GM20000 (cell line): ENCODE data around the gene ARRB1.

ENCODE experiments used
- DNase-seq: peaks from one replicate; pipeline ENCODE4 v3.0.0; 2012; ENCODE audit warnings: low spot score
- TF ChIP-seq, protein P1 (sequence below): IDR thresholded peaks from 2 replicates; pipeline ENCODE4 v1.5.1; 2012; ENCODE audit warnings: mild to moderate bottlenecking, control low read depth; ENCODE audit errors: extremely low read depth, missing control alignments

ARRB1 gene

GRCh38 chr11:75273411-75274391 lies 77.8 kb downstream of the ARRB1 start:
- TF ChIP-seq, protein P1, sequence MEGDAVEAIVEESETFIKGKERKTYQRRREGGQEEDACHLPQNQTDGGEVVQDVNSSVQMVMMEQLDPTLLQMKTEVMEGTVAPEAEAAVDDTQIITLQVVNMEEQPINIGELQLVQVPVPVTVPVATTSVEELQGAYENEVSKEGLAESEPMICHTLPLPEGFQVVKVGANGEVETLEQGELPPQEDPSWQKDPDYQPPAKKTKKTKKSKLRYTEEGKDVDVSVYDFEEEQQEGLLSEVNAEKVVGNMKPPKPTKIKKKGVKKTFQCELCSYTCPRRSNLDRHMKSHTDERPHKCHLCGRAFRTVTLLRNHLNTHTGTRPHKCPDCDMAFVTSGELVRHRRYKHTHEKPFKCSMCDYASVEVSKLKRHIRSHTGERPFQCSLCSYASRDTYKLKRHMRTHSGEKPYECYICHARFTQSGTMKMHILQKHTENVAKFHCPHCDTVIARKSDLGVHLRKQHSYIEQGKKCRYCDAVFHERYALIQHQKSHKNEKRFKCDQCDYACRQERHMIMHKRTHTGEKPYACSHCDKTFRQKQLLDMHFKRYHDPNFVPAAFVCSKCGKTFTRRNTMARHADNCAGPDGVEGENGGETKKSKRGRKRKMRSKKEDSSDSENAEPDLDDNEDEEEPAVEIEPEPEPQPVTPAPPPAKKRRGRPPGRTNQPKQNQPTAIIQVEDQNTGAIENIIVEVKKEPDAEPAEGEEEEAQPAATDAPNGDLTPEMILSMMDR: no peak
- DNase-seq: no peak

GRCh38 chr11:75272821-75273301 lies 78.6 kb downstream of the ARRB1 start:
- no peak for DNase-seq
- TF ChIP-seq, protein P1: no peak

- TF ChIP-seq, protein P1: no peak
- DNase-seq: no peak
Measured at GRCh38 chr11:75272391-75272790, 79.1 kb downstream of the ARRB1 start.

- TF ChIP-seq, protein P1: no peak
- DNase-seq: no peak
Measured at GRCh38 chr11:75271730-75272129, 79.7 kb downstream of the ARRB1 start.

DNA sequence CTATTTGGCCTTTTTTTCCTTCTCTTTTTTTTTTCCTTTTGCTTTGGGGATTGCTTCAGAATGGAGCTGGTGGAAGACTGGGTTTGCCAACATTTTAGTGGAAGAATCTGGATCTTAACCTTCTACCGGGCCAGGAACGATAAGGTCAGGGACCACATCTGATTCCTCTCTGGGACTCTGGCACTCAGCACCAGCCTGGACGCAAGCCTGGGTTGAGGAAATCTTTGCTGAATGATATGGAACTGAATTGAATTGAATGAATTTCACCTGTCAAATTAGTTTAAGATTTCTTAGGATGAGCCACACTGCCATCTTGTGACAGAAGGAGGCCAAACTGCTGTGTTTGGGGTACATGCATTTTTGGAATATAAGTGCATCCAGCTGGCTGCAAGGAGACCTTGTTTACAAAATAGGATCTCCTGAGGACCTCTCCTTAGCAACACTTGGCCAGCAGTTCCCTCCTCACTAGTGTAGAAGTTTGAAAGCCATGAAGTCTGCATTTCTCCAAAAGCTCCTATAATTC lies 80.5 kb downstream of the ARRB1 start:
- DNase-seq: no peak
- TF ChIP-seq, protein P1: no peak

DNA sequence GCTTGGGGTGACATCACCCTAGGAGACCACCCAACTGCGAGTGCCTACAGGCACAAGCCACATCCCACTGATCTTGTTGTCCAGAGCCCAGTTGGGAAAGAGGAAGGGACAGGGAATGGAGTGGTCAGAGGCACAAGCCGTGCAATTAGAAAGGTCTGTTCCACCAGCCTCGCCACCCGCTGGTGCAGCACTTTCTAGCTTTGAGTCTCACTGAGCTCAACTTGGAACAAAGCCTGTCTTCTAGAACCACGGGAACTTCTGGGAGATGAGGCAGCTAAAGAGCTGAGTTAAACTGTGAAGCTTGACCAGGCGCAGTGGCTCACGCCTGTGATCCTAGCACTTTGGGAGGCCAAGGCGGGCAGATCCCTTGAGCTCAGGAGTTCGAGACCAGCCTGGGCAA lies 81.6 kb downstream of the ARRB1 start:
- TF ChIP-seq, protein P1: no peak
- no peak for DNase-seq

GRCh38 chr11:75269367-75269660 lies 82.1 kb downstream of the ARRB1 start:
- no peak for DNase-seq
- TF ChIP-seq, protein P1: no peak
